H54 (cell line): ENCODE data around the gene MOCOS.

Experiments
- DNase-seq: peaks from one replicate; pipeline ENCODE4 v3.0.0; 2011; ENCODE audit warnings: low spot score, mixed read lengths; ENCODE audit not compliant: insufficient read length
- FAIRE-seq: peaks from 3 replicates; lab custom pipeline; 2011; peaks lifted over from hg19 to GRCh38; lab: Jason Lieb, UNC
- POLR2A ChIP-seq: IDR thresholded peaks from 2 replicates; pipeline ENCODE4 v1.6.1; 2011; ENCODE audit warnings: low read depth, mild to moderate bottlenecking, low read length

The MOCOS gene

GRCh38 chr18:36284671-36285295, 97.5 kb downstream of the MOCOS start:
- no peak for TF ChIP-seq POLR2A
- peak; percentile 71 for FAIRE-seq
- peak; percentile 22 for DNase-seq

- no peak for FAIRE-seq
- no peak for TF ChIP-seq POLR2A
Observed at GRCh38 chr18:36287653-36288052, 100.4 kb downstream of the MOCOS start.

GRCh38 chr18:36288689-36289088, 101.4 kb downstream of the MOCOS start:
- DNase-seq = no peak
- FAIRE-seq = no peak
- TF ChIP-seq POLR2A = no peak

More at GRCh38 chr18:36287653-36288052, 100.4 kb downstream of the MOCOS start:
- DNase-seq = no peak

GRCh38 chr18:36294031-36294430, 106.7 kb downstream of the MOCOS start:
- TF ChIP-seq POLR2A = no peak
- DNase-seq (no peak), FAIRE-seq (no peak)

- no peak for TF ChIP-seq POLR2A
- FAIRE-seq (no peak), DNase-seq (no peak)
Observed at GRCh38 chr18:36295214-36295613, 107.9 kb downstream of the MOCOS start.

- no peak for FAIRE-seq
- no peak for DNase-seq
- no peak for TF ChIP-seq POLR2A
Observed at GRCh38 chr18:36295880-36296301, 108.6 kb downstream of the MOCOS start.

- TF ChIP-seq POLR2A = no peak
- FAIRE-seq (peak; percentile 67), DNase-seq (peak; percentile 37)
Observed at GRCh38 chr18:36296650-36297416, 109.5 kb downstream of the MOCOS start.

- FAIRE-seq (no peak), DNase-seq (peak; percentile 56)
- TF ChIP-seq POLR2A = no peak
Observed at GRCh38 chr18:36297417-36298125, 110.3 kb downstream of the MOCOS start, which contains the start of gene FHOD3. Gene FHOD3 (plus strand): TSS chr18:36297713. CDS start chr18:36297836, 123 bp downstream.

GRCh38 chr18:36298126-36298741, 110.9 kb downstream of the MOCOS start:
- FAIRE-seq (no peak), DNase-seq (no peak)
- TF ChIP-seq POLR2A = no peak

GRCh38 chr18:36299015-36299414, 111.7 kb downstream of the MOCOS start:
- FAIRE-seq (no peak), DNase-seq (no peak)
- TF ChIP-seq POLR2A = no peak

GRCh38 chr18:36300211-36300610, 112.9 kb downstream of the MOCOS start:
- FAIRE-seq (no peak), DNase-seq (no peak)
- no peak for TF ChIP-seq POLR2A

GRCh38 chr18:36301884-36302283, 114.6 kb downstream of the MOCOS start:
- DNase-seq (no peak), FAIRE-seq (no peak)
- TF ChIP-seq POLR2A = no peak

GRCh38 chr18:36302676-36303075, 115.4 kb downstream of the MOCOS start:
- TF ChIP-seq POLR2A = no peak
- DNase-seq (no peak), FAIRE-seq (no peak)
